Measurements from ENCODE around the gene NR2F1-AS1.

GRCh38 chr5:93571114-93571949 is 9.7 kb downstream of the NR2F1-AS1 start:
- TF ChIP-seq TAF1 (IDR thresholded peaks at IDR 0.05; ENCODE audit: borderline replicate concordance, insufficient read depth, low read length) (no peak), REST (IDR thresholded peaks at IDR 0.05; ENCODE audit: insufficient read depth in 1 of 2, low read depth in 2 of 2, low read length in 2 of 2) (no peak)
